GM10248 (cell line): ENCODE data around the gene DOCK6.

Experiments used
- CTCF ChIA-PET: fragments of 300-600 bp; sonication (Branson Sonifier 250); formaldehyde crosslinking; extraction: SDS; loops from one replicate; lab custom pipeline; 2021; ENCODE audit warnings: antibody characterized with exemption; lab: Yijun Ruan, JAX
- POLR2A ChIA-PET: fragments of 350-650 bp; sonication (Branson Sonifier 250); formaldehyde crosslinking; extraction: SDS; loops from one replicate; lab custom pipeline; 2020; ENCODE audit warnings: antibody characterized with exemption; lab: Yijun Ruan, JAX
- DNase-seq: peaks from one replicate; pipeline ENCODE4 v3.0.0; 2012; ENCODE audit errors: extremely low spot score
- CTCF ChIP-seq: IDR thresholded peaks from 2 replicates; pipeline ENCODE4 v1.5.1; 2012; ENCODE audit warnings: mild to moderate bottlenecking, low read depth; ENCODE audit errors: extremely low read depth, missing control alignments, control extremely low read depth

DOCK6 gene

GRCh38 chr19:11237321-11237720 lies 25.0 kb downstream of the DOCK6 start:
- POLR2A ChIA-PET: interaction anchor here (0.6 kb wide), 1 partner anchor 100 kb away, joined by 5 read pairs; no protein-coding TSS in a partner anchor

GRCh38 chr19:11236324-11237301 lies 25.7 kb downstream of the DOCK6 start:
- POLR2A ChIA-PET: no interaction called here
- no peak for DNase-seq
- CTCF ChIA-PET: interaction anchor here (0.7 kb wide), 1 partner anchor 246 kb away, joined by 3 read pairs; no protein-coding TSS in a partner anchor
- no peak for TF ChIP-seq CTCF

More at GRCh38 chr19:11237321-11237720, 25.0 kb downstream of the DOCK6 start:
- CTCF ChIA-PET: no interaction called here
- no peak for TF ChIP-seq CTCF
- DNase-seq: no peak

GRCh38 chr19:11234486-11235075 lies 27.7 kb downstream of the DOCK6 start:
- no peak for DNase-seq
- CTCF ChIA-PET: no interaction called here
- POLR2A ChIA-PET: no interaction called here
- no peak for TF ChIP-seq CTCF

GRCh38 chr19:11233073-11233472 lies 29.3 kb downstream of the DOCK6 start:
- no peak for DNase-seq
- TF ChIP-seq CTCF: no peak
- ChIA-PET CTCF (interaction anchor here (1.0 kb wide), 1 partner anchor 282 kb away, joined by 3 read pairs; no protein-coding TSS in a partner anchor), POLR2A (no interaction called here)

- CTCF ChIA-PET: interaction anchor here (1.0 to 2.5 kb wide), 2 partner anchors 10 to 283 kb away, joined by 3 to 12 read pairs; no protein-coding TSS in a partner anchor
- POLR2A ChIA-PET: no interaction called here
- TF ChIP-seq CTCF: no peak
Measured at GRCh38 chr19:11232555-11232954, 29.8 kb downstream of the DOCK6 start.

More at GRCh38 chr19:11232555-11232954, 29.8 kb downstream of the DOCK6 start:
- DNase-seq: no peak
